ENCODE measurements around the gene NLN. TPM values are rescaled to one million over a fixed set of nuclear protein-coding genes. Genes with fewer than 3 reads are reported as not detected.

The NLN gene
- total and polyA plus RNA-seq, 2 donors from 2014 or later, result 6.2 to 25.0 TPM

DNA sequence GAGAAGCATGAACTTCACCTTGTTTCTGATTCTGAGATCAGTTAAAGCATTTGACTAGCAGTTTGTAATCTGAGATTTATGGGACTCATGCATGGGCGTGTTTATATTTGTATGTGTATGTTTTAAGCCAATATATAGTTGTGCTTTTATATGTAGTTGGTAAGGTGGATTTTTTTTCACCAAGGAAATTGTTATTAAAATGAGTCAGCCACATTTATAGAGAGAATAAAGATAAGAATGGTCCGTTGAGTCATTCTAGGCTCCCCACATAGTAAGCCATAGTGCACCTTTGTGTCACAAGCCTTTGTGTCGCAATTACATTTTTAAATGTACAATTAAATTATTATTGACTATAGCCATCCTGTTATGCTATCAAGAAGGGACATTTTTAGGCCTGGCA is 89.0 kb downstream of the NLN start:
- Histone ChIP-seq H3K27me3 (ENCODE audit: control insufficient read depth, insufficient read depth, low read length) (no peaks in the 10 kb centered on the region), H3K27ac (ENCODE audit: low read depth in 2 of 2, low read length in 2 of 2) (no peak overlapping the region), H3K9ac (ENCODE audit: low read length in 3 of 3) (no peak overlapping the region), H3K36me3 (ENCODE audit: control insufficient read depth in 2 of 3, insufficient read depth in 3 of 3, low read length in 3 of 3) (peaks cover 0 to 6% (median 0%) of the 10 kb centered on the region in 3 donors), H3K4me1 (ENCODE audit: control insufficient read depth in 2 of 3, insufficient read depth in 2 of 3, low read depth in 1 of 3, low read length in 3 of 3) (no peaks in the 10 kb centered on the region), H3K9me3 (ENCODE audit: control insufficient read depth in 2 of 3, insufficient read depth in 1 of 3, low read length in 3 of 3) (no peaks in the 10 kb centered on the region), H3K4me3 (ENCODE audit: low read length in 3 of 3) (no peak overlapping the region)
- FAIRE-seq, result no peak
- DNase-seq, result no peak
- intact Hi-C loops (cut with DNase I), result no loop called here
- TF ChIP-seq, protein P1, sequence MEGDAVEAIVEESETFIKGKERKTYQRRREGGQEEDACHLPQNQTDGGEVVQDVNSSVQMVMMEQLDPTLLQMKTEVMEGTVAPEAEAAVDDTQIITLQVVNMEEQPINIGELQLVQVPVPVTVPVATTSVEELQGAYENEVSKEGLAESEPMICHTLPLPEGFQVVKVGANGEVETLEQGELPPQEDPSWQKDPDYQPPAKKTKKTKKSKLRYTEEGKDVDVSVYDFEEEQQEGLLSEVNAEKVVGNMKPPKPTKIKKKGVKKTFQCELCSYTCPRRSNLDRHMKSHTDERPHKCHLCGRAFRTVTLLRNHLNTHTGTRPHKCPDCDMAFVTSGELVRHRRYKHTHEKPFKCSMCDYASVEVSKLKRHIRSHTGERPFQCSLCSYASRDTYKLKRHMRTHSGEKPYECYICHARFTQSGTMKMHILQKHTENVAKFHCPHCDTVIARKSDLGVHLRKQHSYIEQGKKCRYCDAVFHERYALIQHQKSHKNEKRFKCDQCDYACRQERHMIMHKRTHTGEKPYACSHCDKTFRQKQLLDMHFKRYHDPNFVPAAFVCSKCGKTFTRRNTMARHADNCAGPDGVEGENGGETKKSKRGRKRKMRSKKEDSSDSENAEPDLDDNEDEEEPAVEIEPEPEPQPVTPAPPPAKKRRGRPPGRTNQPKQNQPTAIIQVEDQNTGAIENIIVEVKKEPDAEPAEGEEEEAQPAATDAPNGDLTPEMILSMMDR (IDR thresholded peaks at IDR 0.05; ENCODE audit: borderline replicate concordance, extremely low read depth, insufficient read depth), result no peak

DNA sequence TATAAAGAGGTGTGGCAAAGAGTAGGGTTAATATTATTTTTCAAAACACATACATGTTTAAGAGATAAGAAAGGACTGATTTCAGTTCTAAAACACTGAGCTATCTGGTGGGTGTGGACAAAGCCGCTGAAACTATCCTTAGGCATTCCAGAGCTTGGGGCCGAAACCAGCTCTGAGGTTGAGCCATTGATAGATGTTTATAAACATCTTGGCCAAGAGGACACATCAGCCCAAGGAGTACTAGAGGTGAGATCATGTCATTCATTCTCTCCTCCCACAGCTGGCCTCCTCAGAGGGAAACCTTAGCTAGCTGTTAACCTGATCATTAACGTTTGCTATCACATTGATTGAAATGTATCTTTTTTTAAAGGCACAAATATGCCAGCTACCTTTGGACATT is 89.9 kb downstream of the NLN start:
- Histone ChIP-seq H3K4me1 (ENCODE audit: control insufficient read depth in 2 of 3, insufficient read depth in 2 of 3, low read depth in 1 of 3, low read length in 3 of 3) (peaks cover 0 to 2% (median 0%) of the 10 kb centered on the region in 3 donors), H3K27me3 (ENCODE audit: control insufficient read depth, insufficient read depth, low read length) (no peaks in the 10 kb centered on the region), H3K36me3 (ENCODE audit: control insufficient read depth in 2 of 3, insufficient read depth in 3 of 3, low read length in 3 of 3) (peaks cover 0 to 6% (median 0%) of the 10 kb centered on the region in 3 donors), H3K9ac (ENCODE audit: low read length in 3 of 3) (no peak overlapping the region), H3K4me3 (ENCODE audit: low read length in 3 of 3) (no peak overlapping the region), H3K9me3 (ENCODE audit: control insufficient read depth in 2 of 3, insufficient read depth in 1 of 3, low read length in 3 of 3) (no peaks in the 10 kb centered on the region), H3K27ac (ENCODE audit: low read depth in 2 of 2, low read length in 2 of 2) (no peak overlapping the region)
- intact Hi-C loops (cut with DNase I), result no loop called here
- no peak for DNase-seq
- FAIRE-seq, result no peak
- TF ChIP-seq, protein P1 (IDR thresholded peaks at IDR 0.05; ENCODE audit: borderline replicate concordance, extremely low read depth, insufficient read depth), result no peak

DNA sequence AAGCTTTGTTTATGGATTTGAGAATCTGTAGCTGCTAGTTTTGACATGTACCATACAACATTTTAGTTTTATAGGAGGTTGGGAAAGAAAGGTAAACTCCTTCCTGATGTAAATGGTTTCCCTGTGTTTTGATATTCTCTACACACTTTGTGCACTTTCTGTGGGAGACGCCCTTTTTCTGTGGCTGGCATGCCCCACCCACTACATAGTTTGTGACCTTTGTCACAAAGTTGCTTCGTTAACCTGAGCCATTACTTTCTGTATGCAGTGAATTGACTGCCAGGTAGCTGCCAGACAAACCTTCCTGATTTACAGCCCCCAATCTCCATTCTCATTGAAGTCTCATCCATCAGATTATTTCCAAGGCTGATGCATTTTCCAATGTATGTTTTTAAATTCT is 90.6 kb downstream of the NLN start:
- Histone ChIP-seq H3K4me3 (ENCODE audit: low read length in 3 of 3) (no peak overlapping the region), H3K9me3 (ENCODE audit: control insufficient read depth in 2 of 3, insufficient read depth in 1 of 3, low read length in 3 of 3) (no peaks in the 10 kb centered on the region), H3K27ac (ENCODE audit: low read depth in 2 of 2, low read length in 2 of 2) (no peak overlapping the region), H3K36me3 (ENCODE audit: control insufficient read depth in 2 of 3, insufficient read depth in 3 of 3, low read length in 3 of 3) (peaks cover 0 to 6% (median 0%) of the 10 kb centered on the region in 3 donors), H3K9ac (ENCODE audit: low read length in 3 of 3) (no peak overlapping the region), H3K4me1 (ENCODE audit: control insufficient read depth in 2 of 3, insufficient read depth in 2 of 3, low read depth in 1 of 3, low read length in 3 of 3) (peaks cover 0 to 10% (median 0%) of the 10 kb centered on the region in 3 donors), H3K27me3 (ENCODE audit: control insufficient read depth, insufficient read depth, low read length) (no peaks in the 10 kb centered on the region)
- FAIRE-seq (no peak), DNase-seq (no peak)
- intact Hi-C loops (cut with DNase I), result no loop called here
- TF ChIP-seq, protein P1 (IDR thresholded peaks at IDR 0.05; ENCODE audit: borderline replicate concordance, extremely low read depth, insufficient read depth), result no peak

DNA sequence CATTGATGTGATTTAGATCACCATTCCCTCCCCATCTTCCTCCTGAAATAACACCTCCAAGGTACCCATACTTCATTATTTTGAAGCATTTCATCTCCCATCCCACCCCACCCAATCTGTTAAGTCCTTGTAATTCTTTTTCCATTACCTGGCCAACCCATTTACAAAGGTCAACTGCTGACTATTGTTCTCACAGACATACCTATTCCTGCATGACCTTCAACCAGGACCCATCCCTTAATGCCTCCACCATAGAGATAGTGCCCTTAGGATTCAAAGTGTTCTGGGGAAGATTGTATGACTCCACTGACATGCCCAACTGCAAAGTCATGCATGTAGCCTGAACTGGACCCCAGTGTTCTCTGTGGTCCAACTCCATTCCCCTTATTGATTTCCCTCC is 91.2 kb downstream of the NLN start:
- no peaks in the 10 kb centered on the region for H3K9me3 ChIP-seq (ENCODE audit: control insufficient read depth in 2 of 3, insufficient read depth in 1 of 3, low read length in 3 of 3)
- H3K4me1 ChIP-seq (ENCODE audit: control insufficient read depth in 2 of 3, insufficient read depth in 2 of 3, low read depth in 1 of 3, low read length in 3 of 3), result peaks cover 0 to 14% (median 0%) of the 10 kb centered on the region in 3 donors
- intact Hi-C loops (cut with DNase I), result no loop called here
- no peak overlapping the region for H3K9ac ChIP-seq (ENCODE audit: low read length in 3 of 3)
- TF ChIP-seq, protein P1 (IDR thresholded peaks at IDR 0.05; ENCODE audit: borderline replicate concordance, extremely low read depth, insufficient read depth), result no peak
- DNase-seq (no peak), FAIRE-seq (no peak)
- H3K27ac ChIP-seq (ENCODE audit: low read depth in 2 of 2, low read length in 2 of 2), result no peak overlapping the region
- H3K4me3 ChIP-seq (ENCODE audit: low read length in 3 of 3), result no peak overlapping the region
- H3K27me3 ChIP-seq (ENCODE audit: control insufficient read depth, insufficient read depth, low read length), result no peaks in the 10 kb centered on the region
- peaks cover 0 to 6% (median 0%) of the 10 kb centered on the region in 3 donors for H3K36me3 ChIP-seq (ENCODE audit: control insufficient read depth in 2 of 3, insufficient read depth in 3 of 3, low read length in 3 of 3)

Data from kidney (tissue), 14 donors.